WTC11 (cell line): ENCODE results near the gene GASK1A.

Source experiments
- TF ChIP-seq, protein P1 (sequence below): sonication (generic); formaldehyde crosslinking; IDR thresholded peaks from 2 replicates; pipeline ENCODE4 v1.8.0; 2022; ENCODE audit warnings: mild to moderate bottlenecking, missing genetic modification reagents
- TF ChIP-seq, protein P2 (sequence below): fragments of 200-600 bp; IDR thresholded peaks from 2 replicates; pipeline ENCODE4 v1.8.0; 2022; ENCODE audit warnings: antibody characterized with exemption
- TF ChIP-seq, protein P3 (sequence below): sonication (generic); formaldehyde crosslinking; IDR thresholded peaks from 2 replicates; pipeline ENCODE4 v1.8.0; 2022; ENCODE audit warnings: mild to moderate bottlenecking, missing genetic modification reagents

- TF ChIP-seq, protein P1, sequence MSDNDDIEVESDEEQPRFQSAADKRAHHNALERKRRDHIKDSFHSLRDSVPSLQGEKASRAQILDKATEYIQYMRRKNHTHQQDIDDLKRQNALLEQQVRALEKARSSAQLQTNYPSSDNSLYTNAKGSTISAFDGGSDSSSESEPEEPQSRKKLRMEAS (CRISPR knock-in tag): no peak
- TF ChIP-seq, protein P2, sequence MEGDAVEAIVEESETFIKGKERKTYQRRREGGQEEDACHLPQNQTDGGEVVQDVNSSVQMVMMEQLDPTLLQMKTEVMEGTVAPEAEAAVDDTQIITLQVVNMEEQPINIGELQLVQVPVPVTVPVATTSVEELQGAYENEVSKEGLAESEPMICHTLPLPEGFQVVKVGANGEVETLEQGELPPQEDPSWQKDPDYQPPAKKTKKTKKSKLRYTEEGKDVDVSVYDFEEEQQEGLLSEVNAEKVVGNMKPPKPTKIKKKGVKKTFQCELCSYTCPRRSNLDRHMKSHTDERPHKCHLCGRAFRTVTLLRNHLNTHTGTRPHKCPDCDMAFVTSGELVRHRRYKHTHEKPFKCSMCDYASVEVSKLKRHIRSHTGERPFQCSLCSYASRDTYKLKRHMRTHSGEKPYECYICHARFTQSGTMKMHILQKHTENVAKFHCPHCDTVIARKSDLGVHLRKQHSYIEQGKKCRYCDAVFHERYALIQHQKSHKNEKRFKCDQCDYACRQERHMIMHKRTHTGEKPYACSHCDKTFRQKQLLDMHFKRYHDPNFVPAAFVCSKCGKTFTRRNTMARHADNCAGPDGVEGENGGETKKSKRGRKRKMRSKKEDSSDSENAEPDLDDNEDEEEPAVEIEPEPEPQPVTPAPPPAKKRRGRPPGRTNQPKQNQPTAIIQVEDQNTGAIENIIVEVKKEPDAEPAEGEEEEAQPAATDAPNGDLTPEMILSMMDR: no peak
- TF ChIP-seq, protein P3, sequence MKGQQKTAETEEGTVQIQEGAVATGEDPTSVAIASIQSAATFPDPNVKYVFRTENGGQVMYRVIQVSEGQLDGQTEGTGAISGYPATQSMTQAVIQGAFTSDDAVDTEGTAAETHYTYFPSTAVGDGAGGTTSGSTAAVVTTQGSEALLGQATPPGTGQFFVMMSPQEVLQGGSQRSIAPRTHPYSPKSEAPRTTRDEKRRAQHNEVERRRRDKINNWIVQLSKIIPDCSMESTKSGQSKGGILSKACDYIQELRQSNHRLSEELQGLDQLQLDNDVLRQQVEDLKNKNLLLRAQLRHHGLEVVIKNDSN (CRISPR knock-in tag): no peak
Observed at GRCh38 chr3:43043793-43044192, 64.7 kb downstream of the GASK1A start.
